Smooth muscle cell of the pulmonary artery (primary cell): ENCODE data around the gene GAL3ST2. TPM values are rescaled to one million over a fixed set of nuclear protein-coding genes. Genes with fewer than 3 reads are reported as not detected.

Experiments used
- total RNA-seq: library from RNA; depleted of rRNA; stranded (reverse); fragments of >200 nt; gene quantifications from 2 replicates; pipeline ENCODE4 v1.2.3, GENCODE V29; 2014

GAL3ST2 gene
- 0.33 and 0.46 TPM in 2 replicates for total RNA-seq

DNA sequence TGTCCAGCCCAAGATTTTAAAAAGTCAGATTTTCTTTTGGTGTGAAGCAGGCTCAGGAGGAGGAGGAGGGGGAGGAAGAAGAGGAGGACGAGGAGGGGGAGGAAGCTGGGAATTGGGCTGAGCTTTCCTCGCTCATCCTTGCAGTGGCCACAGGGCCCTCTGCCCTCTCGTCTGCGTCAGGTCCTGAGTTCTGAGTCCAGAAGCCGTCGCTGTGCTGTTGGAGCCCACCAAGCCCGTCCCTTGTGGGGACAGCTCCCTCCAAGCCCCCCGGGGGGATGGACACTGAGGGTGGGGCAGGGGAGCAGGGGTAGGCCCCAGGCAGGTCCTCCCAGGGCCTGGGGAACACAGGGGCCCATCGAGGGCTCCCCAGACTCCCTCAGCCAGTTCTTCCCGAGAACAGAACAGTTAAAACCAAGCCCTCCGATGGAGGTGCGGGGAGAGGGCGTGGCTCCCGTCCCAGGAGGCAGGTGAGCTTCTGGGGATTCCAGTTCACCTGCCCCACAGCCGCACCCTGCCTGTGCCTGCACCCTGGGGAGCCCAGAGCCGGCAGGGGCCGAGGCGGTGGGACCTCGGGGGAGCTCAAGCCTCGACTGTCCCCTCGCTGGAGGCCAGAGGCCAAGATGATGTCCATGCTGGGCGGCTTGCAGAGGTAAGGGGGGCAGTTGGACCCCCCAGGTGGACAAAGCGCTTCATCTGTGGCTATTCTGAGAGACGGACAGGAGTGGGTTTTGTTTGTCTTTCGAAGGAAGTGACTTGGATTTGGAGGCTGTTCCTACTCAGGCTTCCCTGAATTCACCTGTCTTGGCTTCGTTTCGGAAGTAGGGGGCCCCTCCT lies at the start of gene GAL3ST2:
Gene GAL3ST2, plus strand, starts transcription at position 487 of the 834 bp plus-strand sequence. Its CDS starts 134 bp downstream, at position 621.

DNA sequence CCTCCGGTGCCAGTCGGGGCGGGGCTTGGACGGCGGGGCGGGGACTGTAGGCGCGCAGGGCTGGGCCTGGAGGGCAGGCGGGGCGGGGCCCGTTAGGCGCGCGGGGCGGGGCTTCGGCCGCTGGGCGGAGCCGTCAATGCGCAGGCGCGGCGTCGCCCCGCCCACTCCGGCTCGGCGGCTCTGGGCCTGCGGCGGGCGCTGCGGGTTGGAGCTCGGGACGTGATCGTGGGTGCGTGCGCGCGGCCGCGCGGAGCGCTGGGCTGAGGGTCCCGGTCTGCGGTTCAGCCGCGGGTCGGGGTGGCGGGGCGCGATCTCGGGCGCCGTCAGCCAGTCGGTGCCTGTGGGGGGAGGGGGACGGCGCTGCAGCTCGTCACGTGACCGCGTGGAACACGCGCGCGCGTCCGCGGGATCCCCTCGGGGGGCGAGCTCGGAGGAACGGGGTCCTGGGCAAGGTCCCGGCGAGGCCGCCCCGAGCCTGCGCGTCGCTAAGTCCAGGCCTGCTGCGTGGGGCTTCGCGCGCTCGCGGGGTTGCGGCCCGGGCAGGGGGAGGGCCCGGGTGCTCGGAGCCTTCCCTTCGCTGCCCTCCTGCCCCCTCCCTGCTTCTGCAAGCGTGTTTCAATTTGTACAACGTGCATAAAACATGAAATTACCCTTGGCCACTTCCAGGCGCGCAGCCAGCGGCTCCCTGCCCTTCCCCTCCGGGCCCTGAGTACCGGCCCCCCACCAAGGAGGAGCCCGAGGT lies 42.0 kb upstream of the GAL3ST2 start, which contains the start of gene D2HGDH:
Gene D2HGDH, plus strand, starts transcription at position 164 of the 742 bp plus-strand sequence. CDS start 595 bp downstream, outside the sequence.

DNA sequence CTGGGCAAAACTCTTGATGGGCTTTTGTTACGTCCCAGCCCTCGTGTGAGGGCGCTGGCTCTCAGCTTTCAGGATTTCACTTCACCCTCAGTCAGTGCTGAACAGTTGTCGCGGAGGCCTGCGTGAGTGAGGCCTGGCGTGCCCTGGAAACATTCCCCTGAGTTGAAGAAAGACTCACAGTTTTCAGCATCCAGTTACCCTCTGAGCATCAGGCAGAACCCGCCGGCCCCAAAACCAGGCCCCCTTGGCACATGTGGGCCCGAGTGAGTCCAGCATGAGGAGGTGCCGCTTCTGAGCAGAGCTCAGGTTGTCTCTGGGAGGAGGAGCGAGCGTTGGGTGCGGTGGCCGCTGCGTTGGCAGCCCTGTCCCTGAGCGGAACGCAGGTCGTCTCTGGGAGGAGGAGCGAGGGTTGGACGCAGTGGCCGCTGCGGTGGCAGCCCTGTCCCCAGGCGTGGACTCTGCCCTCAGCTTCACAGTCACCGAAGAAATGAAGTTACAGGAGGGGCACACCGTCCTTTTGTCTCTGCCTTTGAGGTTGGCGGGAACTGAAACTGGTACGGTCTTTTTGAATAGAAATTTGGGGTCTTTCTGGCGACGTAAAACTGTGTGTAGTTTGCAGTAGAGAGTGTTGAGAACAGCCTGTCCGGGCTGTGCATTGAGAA lies 32.2 kb downstream of the GAL3ST2 start, which contains the start of gene NEU4:
Gene NEU4, plus strand, starts transcription at position 473 of the 662 bp plus-strand sequence. CDS start 5,292 bp downstream, outside the sequence.

Other genes starting within 250 kb of the GAL3ST2 start
- 13.4 and 14.5 TPM in 2 replicates for gene BOK, start 218.1 kb upstream of the GAL3ST2 start, total RNA-seq
- gene THAP4, start 139.7 kb upstream of the GAL3ST2 start, total RNA-seq, result 29.3 and 43.5 TPM in 2 replicates
- gene ATG4B, start 139.1 kb upstream of the GAL3ST2 start, total RNA-seq, result 57.5 and 74.7 TPM in 2 replicates
- 12.4 and 14.7 TPM in 2 replicates for gene DTYMK, start 90.0 kb upstream of the GAL3ST2 start, total RNA-seq
- gene ING5, start 74.8 kb upstream of the GAL3ST2 start, total RNA-seq, result 35.1 and 40.1 TPM in 2 replicates
- gene D2HGDH, start 42.2 kb upstream of the GAL3ST2 start, total RNA-seq, result 19.2 and 27.4 TPM in 2 replicates
- 0.07 and 0.13 TPM in 2 replicates for gene NEU4, start 32.4 kb downstream of the GAL3ST2 start, total RNA-seq
- not detected in 2 replicates for gene PDCD1, start 82.1 kb downstream of the GAL3ST2 start, total RNA-seq
- not detected in 2 replicates for gene RTP5, start 92.9 kb downstream of the GAL3ST2 start, total RNA-seq